Measurements from ENCODE around the gene SYNE2.

The SYNE2 gene

DNA sequence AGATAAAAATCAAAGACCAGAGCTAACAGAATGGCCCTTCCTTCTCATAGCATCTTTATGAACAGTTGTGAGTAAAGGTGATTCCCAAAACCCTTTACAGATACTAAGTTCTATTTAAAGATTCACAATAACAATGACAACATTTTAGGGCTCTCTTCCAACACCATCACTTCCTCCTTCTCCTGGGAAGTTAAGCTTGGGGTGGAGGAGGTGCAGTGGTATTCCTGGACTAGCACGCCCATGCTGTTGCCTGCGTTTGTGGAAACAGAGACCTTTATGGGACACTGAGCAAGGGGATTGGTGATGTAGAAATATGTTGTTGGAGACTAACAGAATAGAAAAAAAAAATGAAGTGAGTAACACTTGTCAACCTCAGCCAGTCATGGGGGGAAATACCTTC lies 22.5 kb downstream of the SYNE2 start:
- no peak for DNase-seq (ENCODE audit: low spot score)

DNA sequence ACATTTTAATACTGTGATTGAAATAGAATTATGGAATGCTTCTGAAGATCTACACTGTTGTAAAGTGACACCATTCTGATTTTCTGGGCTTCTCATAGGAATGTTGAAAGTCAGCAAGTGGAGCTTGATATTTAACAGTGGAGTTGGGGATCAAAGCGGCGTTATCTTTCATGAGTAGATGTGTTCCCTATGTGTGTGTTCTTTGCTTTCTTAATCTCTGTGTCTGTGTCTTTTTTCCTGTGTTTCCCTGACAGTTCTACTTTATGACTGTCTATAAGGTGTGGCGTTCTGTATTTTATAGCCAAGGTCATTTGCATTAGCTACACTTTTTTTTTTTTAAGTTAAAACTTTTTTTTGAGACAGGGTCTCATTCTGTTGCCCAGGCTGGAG lies 24.7 kb downstream of the SYNE2 start:
- DNase-seq (ENCODE audit: low spot score) = no peak

DNA sequence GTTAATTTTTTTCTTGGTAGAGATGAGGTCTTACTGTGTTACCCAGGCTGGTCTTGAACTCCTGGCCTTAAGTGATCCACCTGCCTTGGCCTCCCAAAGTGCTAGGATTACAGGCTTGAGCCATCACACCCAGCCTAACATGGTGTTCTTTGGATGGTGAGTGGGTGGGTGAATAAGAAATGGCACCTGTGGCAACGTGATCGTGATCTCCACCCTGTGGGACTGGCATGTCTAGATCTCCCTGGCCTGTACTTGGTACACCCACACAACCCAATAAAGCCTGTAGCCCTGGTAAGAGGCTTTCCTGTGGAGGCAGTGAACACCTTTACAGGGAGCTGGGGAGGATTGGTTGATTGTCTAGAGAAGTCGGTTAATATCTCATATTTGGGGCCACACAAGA lies 25.2 kb downstream of the SYNE2 start:
- DNase-seq (ENCODE audit: low spot score) = no peak

DNA sequence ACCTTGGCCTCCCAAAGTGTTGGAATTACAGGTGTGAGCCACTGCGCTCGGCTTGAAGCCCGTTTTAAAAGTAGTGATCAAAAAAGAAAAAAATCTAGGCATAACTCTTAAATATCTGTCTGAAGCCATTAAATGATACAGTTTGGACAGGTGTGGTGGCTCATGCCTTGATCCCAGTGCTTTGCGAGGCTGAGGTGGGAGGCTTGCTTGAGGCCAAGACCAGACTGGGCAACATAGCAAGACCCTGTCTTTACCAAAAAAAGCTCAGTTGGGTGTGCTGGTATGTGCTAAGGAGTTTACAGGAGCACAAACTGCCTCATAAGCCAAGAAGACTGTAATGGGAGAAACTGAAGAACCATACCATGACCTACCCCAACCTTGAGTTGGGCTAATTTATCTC lies 26.0 kb downstream of the SYNE2 start:
- no peak for DNase-seq (ENCODE audit: low spot score)

DNA sequence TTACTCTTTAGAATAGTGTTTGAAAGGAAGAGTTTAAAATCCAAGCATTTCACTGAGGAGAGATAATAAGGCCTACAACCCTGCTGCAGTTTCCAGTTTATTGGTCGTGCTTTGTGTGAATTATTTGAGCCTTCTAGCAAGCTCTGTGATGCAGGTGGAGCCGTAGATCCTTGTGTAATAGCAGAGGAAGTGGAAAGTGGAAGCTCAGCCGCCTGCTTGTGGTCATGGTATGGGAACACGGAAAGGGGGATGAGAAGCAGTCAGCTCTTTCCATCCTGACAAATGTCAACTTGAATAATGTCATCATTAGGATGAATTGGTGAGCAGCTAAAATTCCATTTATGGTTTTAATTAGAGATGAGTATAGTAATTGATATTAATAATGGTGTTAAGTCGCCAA lies 29.1 kb downstream of the SYNE2 start:
- no peak for DNase-seq (ENCODE audit: low spot score)

DNA sequence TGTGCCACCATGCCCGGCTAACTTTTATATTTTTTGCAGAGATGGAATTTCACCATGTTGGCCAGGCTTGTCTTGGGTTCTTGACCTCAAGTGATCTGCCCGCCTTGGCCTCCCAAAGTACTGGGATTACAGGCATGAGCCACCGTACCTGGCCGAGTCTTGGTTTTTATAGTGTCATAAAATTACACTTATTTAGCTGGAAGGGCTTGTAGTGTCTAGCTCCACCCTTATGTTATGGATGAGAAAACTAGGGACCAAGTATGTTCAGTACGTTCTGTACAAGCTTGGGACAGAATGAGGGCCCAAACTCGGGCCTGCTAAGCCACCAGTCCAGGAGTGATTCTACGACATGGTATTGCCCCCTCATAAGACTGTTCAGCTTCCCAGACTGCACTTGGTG lies 35.1 kb downstream of the SYNE2 start:
- no peak for DNase-seq (ENCODE audit: low spot score)

DNA sequence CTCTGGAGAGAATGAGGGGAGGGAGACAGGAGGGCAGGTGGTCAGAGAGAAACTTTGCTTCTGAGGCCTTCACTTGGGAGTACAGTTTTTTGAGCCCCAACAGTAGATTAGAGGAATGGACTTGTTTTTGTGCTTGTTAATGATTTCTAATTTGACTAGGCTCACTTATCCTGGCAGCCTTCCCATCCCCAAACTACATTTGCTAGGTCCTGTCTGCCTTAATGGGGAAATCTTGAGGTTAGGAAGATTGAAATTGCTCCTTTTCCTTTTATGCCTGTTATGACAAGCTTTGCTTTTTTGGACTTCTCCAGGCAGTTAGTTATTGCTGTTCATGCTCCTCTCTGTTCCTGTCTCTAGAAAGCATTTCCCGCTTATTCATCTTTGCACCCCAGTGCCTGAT lies 37.7 kb downstream of the SYNE2 start:
- DNase-seq (ENCODE audit: low spot score) = no peak

DNA sequence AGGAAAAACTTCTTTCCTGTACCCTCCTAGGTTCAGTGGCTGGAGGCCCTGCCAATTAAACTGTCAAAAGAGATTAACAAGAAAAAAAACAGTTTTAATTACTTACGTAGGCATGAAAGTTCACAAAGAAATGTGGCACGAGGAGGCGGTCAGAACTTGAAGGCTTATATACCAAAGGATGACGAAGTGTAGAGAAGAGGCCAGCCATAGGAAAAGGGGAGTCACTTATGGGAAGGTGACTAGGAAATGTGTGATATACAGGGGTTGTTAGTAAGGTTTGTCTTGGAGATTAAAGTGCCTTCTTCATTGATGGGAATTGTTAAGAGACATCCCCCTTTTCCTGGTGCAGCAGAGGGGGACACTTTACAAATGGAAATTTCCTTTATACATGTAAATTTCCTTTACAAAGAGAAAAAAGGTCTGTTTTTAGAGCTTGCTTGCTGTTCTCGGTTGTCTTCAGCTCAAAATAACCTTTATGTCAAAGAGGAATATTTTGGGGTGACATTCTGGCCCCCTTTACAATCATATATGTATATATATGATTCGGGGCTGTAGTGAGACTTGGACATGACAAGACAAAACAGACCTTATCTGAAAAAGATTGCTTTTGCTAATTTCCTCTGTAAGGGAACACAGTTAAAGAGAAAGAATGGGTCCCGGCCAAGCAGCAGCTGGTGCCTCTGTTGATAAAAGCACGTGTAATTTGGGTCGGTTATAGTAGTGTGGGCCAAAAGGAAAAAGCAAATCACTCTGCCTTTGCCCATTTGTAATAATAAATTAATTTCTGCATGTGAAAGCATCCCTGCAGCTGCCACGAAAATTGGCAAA lies 38.6 kb downstream of the SYNE2 start:
- no peak for DNase-seq (ENCODE audit: low spot score)

DNA sequence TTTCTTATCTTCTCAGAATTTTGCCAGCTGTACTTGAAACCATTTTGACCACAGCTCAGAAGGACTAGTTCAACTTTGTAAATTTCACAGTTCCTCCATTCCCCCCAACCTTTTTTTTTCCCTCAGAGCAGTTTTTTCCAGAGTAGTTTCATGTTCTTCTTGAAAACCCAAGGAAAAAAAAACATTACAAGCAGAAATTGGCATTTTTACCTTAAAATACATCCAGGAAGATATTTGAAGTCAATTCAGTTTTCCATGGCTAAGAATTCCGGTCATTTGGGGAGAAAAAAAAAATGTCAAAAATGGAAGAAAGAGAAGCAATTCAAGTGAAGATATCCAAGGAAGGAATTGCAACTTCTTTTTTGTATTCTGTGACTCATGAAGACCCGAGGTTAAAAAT lies 39.5 kb downstream of the SYNE2 start:
- no peak for DNase-seq (ENCODE audit: low spot score)

DNA sequence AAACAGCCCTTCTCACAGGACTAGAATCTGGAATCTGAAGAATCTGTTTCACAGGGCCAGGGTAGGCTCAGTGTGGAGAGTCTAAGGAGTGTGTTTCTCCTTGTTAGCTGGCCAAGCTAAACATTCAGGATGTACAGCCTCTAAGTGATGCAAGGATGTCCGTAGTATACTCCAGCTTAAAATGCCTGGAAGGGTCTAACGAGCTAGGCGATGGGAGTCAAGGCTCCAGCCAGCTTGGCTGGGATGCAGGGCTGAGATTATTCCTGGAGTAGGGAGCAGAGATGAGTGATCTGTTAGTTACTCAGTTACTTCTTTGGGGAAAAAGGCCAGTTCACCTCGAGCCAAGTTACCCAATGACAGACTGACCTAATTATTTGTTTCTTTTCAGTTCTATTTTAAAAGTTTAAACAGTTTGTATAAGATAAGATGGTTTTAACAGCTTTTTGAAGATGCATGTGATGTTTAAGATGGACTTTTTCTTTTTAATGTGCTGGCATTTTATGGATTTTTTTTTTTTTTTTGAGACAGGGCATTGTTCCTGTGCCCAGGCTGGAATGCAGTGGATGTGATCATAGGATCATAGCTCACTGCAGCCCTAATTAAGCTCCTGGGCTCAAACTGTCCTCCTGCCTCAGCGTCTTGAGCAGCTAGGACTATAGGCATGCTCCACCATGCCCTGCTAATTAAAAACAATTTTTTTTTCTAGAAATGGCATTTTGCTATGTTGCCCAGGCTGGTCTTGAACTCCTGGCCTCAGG lies 41.1 kb downstream of the SYNE2 start:
- no peak for DNase-seq (ENCODE audit: low spot score)

DNA sequence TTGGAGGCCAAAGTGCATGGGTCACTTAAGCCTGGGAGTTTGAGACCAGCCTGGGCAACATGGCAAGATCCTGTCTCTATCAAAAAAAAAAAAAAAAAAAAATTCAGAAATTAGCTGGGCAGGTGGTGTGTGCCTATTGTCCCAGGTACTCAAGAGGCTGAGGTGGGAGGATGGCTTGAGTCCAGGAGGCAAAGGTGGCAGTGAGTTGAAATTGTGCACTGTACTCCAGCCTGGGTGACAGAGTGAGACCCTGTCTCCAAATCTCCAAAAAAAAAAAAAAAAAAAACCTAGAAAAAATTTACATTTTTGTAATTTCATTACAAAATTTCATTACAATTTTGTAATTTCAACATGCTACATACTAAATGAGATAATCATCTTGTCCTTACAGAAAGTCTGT lies 42.7 kb downstream of the SYNE2 start:
- no peak for DNase-seq (ENCODE audit: low spot score)

DNA sequence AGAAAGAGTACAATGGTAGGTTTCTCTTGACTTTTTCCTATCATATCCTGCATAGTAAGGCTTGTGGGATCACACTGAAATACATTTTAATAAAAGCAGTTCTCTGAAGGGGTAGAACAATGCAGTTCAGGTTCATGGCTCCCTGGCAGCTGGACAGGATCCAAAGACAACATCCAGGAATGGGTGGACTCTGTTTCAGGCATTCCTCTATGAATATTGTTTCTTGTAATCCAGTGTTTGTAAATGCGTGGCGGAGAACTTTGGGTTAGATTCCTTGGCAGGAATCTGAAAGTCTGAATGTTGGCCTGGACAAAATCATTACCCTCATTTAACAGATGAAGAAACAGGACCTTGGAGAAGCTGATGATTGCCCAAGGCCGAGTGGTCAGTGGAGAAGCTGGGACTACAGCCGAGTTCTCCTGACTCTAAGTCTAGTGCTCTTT lies 43.5 kb downstream of the SYNE2 start:
- no peak for DNase-seq (ENCODE audit: low spot score)

DNA sequence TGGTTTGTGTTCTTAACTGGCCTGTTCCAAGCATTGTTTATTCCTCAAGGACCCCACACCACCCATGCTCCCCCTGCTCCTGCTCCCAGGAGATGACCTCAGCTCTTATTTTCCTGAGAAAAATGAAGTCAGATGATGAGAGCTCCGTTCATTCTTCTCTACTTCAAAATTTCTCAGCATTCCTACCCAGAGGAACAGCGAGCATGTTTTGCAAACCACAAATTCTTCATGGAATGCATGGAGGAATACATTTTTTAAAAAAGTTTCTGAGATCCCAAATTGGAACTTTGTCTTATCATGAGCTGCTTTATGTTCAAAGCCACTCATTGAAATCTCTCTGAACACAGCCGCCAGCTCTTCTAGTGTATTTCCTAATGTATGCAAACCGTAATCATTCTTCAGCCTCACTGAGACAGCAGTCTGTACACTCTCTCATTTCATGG lies 44.9 kb downstream of the SYNE2 start:
- no peak for DNase-seq (ENCODE audit: low spot score)

DNA sequence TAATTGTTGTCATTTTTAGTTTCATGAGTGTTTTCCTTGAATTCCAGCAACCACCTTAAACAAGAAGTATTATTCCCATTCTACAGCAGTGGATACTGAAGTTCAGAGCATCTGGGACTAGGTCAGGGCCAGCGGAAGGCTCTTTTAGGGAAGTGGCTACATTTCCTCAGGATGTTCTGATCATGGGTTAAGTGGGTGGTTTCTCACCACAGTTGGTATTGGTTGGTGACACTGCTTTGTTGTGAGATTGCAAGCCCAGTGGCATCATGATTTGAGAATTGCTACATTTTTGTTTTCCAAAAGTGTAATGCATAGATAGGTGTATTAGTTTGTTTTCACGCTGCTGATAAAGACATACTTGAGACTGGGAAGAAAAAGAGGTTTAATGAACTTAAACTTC lies 47.1 kb downstream of the SYNE2 start:
- DNase-seq (ENCODE audit: low spot score) = no peak

DNA sequence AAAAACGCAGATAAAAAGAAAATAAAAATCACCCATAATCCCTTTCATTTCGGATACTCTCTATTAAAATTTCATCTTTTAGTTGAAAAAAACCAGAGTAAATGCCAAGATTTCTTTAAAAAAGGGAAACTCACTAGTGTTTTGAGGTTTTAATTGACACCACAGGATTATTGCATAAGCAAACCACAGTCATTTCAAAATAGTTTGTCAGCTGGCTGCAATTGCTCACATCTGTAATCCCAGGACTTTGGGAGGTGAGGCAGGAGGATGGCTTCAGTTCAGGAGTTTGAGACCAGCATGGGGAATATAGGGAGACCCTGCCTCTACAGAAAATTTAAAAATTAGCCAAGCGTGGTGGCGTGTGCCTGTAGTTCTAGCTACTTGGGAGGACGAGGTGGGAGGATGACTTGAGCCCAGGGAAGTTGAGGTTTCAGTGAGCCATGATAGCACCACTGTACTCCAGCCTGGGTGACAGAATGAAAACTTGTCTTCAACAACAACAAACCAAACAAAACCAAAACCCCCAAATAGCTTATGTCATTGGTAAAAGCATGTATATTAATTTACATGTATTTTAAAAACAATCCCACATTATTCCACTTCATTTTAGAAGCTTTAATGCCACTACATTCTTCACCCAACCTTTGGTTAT lies 48.8 kb downstream of the SYNE2 start:
- DNase-seq (ENCODE audit: low spot score) = no peak

DNA sequence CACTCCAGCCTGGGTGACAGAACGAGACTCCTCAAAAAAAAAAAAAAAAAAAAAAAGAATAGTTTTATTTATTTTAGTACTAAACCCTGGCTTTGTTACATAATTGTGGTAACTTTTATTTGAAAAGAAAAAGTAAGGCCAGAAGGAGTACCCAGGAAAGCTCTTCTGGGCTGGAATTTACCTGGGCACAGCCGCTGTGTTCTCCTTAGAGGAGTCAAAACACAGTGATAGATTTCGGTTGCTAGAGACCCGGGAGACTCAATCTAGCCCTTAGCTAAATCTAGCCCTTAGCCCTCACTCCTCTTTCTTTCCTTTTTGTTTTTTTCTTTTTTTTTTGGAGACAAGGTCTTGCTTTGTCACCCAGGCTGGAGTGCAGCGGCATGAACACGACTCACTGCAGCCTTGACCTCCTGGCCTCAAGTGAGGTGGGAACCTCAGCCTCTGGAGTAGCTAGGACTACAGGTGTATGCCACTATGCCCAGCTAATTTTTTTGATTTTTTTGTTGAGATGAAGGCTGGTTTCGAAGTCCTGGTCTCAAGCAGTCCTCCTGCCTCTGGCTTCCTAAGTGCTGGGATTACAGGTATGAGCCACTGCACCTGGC lies 49.7 kb downstream of the SYNE2 start:
- DNase-seq (ENCODE audit: low spot score) = no peak

DNA sequence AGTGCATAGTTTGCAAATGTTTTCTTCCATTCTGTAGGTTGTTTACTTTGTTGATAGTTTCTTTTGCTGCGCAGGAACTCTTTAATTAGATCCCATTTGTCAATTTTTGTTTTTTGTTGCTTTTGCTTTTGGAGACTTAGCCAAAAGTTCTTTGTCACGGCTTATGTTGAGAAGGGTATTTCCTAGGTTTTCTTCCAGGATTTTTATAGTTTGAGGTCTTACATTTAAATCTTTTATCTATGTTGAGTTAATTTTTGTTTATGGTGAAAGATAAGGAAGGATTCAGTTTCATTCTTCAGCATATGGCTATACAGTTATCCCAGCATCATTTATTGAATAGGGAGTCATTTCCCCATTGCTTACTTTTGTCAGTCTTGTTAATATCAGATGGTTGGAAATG lies 51.9 kb downstream of the SYNE2 start:
- no peak for DNase-seq (ENCODE audit: low spot score)

DNA sequence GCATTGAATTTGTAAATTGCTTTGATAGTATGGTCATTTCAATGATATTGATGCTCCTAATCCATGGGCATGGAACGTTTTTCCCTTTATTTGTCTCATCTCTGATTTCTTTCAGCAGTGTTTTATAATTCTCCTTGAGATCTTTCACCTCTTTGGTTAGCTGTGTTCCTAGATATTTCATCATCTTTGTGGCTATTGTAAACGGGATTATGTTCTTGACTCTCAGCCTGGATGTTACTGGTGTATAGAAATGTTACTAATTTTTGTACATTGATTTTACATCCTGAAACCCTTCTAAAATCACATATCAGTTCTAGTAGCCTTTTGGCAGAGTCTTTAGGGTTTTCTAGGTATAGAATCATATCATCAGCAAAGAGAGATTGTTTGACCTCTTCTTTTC lies 52.6 kb downstream of the SYNE2 start:
- DNase-seq (ENCODE audit: low spot score) = no peak

DNA sequence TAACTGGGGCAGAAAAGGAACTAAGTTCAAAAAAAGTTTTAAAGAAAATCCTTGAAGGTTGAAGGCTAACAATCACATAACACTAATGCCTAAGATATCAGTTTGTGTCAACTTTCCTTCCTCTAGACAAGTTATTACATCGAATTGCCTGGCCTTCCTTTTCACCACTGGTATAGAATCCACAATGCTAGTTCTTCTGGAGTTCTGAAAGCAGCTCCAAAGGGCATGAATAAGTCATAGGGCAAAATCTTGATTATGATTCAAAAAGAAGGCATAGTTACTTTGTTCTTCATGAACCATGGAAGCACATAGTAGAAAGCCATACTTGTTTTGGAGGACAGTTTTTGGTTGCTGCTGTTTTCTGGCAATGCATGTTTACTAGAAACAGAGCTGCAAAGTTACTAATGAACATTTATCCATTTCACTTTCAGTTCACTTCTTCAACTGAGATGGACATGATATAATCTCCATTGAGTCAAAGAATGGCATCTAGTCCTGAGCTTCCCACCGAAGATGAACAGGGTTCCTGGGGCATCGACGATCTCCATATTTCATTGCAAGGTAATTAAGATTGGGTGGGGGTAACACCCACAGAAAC lies 56.0 kb downstream of the SYNE2 start:
- DNase-seq (ENCODE audit: low spot score) = no peak

DNA sequence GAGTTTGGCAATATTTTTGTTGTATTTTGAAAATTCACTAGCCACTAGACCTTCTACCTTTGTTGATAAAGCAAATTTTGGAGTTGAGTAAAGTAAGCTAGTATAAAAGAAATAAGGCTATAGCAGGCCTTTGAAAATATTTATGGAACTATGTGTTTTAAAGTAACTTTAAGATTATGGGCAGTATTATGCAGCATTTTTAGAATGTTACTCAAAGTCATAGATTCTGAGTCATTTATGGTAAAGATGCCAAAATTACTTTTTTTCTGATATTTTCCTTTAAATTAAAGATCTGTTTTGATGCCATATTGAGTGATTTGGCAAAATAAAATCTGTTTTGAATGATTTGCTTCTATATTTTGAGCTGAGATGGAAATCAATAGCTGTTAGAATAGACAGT lies 57.2 kb downstream of the SYNE2 start:
- DNase-seq (ENCODE audit: low spot score) = no peak

DNA sequence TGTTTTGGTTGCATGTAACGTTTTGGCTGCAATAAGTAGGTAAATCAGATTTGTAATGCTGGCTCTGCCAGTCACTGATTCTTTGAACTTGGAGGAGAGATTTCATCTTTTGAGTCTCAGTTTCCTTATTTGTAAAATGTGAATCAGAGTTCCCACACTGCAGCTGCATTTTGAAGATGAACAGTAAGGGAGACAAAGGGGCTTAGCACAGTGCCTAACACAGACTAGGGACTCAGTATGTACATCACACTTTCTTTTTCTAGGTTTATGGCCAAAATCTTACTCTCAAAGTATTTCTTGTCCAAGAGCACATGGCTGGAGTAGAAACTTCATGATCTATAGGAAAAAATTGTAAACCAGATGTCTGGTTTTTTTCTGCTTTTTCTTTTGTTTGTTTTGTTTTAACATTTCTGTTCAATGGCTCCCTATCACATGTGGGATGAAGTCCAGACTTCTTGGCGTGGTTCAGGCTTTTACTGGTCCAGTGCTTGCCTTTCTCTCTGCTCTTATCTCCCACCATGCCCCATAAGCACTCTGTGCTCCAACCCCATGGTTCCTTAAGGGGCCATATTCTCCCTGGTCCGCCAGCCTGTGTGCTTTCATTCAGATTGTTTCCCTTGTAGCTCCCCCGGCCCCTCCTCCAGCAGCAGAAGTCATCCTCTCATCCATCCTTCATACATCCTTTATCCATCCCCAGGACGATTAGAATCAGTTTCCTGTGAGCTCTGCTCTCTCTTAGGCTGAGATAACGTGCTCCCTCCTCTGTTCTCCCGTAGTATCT lies 58.0 kb downstream of the SYNE2 start:
- DNase-seq (ENCODE audit: low spot score) = no peak
